Measurements from ENCODE around the gene TASP1.

- TF ChIP-seq CTCF (IDR thresholded peaks at IDR 0.05) (no peak), ZFX (IDR thresholded peaks at IDR 0.05; ENCODE audit: borderline replicate concordance) (no peak)
These were observed 238.3 kb downstream of the TASP1 start for GRCh38 chr20:13400453-13400852.
